GM12801 (cell line): ENCODE measurements around the gene ERN1.

ENCODE experiments used
- TF ChIP-seq, protein P1 (sequence below): IDR thresholded peaks from one replicate; pipeline ENCODE4 v1.5.1; 2011; ENCODE audit warnings: control low read depth; ENCODE audit not compliant: insufficient read length; ENCODE audit errors: extremely low read depth

ERN1 gene

DNA sequence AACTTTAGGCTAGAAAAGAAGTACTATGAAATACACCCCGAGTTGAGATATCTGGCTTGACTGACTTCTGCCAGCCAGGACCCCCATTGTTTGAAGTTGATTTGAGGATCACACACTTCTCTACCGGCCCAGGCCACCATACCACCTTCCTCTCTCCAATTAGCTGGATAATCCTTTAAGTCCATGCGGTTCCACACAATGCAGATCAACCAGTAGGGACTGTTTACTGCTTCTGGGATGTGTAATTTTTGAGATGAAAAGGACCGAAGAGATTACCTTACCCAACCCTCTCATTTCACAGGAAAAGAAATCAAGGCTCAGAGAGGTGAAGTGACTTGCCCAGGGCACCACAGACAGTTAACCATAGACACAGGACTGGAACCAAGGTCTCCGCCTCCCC, 20.5 kb downstream of the ERN1 start:
- TF ChIP-seq, protein P1, sequence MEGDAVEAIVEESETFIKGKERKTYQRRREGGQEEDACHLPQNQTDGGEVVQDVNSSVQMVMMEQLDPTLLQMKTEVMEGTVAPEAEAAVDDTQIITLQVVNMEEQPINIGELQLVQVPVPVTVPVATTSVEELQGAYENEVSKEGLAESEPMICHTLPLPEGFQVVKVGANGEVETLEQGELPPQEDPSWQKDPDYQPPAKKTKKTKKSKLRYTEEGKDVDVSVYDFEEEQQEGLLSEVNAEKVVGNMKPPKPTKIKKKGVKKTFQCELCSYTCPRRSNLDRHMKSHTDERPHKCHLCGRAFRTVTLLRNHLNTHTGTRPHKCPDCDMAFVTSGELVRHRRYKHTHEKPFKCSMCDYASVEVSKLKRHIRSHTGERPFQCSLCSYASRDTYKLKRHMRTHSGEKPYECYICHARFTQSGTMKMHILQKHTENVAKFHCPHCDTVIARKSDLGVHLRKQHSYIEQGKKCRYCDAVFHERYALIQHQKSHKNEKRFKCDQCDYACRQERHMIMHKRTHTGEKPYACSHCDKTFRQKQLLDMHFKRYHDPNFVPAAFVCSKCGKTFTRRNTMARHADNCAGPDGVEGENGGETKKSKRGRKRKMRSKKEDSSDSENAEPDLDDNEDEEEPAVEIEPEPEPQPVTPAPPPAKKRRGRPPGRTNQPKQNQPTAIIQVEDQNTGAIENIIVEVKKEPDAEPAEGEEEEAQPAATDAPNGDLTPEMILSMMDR: no peak

DNA sequence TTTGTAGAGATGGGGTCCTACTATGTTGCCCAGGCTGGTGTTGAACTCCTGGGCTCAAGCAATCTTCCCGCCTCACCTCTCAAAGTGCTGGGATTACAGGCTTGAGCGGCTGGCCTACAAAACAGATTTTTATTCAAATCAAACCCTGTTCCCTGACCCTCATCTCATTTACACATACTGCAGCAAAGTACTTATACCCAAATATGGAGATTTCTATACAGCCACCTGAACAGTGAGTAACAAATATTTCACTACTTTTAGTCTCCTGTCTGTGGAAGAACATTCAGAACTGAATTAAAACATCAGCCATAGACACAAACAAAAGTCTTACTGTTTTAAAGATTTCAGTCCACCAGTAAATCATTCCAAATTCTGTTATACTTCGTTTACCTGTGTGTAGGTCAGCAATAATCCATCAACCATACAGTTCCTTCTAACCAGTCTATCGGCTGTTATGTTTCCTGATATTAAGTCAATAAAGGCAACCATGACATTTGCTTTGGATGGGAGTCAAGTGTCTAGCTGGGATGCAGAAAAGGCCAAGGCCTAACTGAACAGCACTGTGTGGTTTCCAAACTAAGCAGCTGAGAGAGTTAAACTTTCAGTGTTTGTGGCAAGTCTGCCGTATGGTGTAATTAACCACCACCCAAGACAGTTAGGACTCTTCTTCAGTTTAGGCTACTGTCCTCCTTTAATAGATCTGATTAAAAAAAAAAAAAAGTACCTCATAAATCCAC, 22.3 kb downstream of the ERN1 start:
- TF ChIP-seq, protein P1: no peak

DNA sequence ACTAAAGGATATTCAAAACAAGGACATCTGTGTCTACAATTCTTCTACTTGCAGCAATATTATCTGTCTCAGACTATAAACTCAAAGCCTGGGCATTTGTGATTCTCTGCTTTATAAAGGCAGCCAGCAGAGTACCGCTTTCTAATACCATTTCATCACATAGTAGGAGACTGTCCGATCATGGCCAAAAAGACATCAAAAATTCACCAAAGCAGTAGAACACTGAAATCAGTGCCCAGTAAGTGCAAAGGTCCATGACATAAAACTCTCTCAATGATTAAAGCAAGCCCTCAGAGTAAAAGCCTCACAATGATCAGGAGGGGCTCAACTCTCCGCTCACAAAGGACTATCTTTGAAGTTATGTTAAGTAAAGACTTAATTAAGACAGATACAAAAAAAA, 23.0 kb downstream of the ERN1 start:
- TF ChIP-seq, protein P1: no peak

DNA sequence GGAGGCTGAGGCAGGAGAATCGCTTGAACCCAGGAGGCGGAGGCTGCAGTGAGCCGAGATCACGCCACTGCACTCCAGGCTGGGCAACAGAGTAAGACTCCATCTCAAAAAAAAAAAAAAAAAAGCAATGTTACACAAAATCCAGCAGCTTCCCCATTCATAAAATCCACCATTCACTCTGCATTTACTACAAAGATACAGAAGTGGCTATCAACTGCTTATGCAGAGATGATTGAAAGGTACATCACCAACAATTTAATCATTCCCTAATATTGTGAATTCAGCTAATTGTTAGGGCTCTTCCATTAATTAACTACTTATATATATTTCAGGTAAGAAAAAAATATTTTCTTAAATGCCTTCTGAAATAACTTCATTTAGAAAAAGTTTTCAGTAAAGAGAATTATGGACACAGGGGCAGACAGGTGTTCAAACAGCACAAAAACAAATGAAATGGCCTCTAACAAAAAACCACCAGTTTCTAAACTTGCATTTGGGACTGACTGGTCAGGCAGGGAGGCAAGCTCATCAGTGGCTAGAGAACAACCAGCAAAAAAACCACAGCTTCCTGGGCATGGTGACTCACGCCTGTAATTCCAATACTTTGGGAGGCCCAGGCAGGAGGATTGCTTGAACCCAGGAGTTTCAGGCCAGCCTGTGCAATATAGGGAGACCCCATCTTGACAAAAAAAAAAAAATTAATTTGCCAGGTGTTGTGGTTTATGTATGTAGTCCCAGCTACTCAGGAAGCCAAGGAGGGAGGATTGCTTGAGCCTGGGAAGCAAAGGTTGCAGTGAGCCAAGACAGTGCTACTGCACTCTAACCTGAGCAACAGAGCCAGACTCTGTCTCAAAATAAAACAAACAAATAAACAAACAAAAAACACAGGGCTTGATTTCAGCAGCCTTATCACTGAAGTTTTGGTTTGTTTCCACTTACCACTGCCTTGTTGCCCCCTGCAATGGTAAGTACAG, 26.3 kb downstream of the ERN1 start:
- TF ChIP-seq, protein P1: no peak

DNA sequence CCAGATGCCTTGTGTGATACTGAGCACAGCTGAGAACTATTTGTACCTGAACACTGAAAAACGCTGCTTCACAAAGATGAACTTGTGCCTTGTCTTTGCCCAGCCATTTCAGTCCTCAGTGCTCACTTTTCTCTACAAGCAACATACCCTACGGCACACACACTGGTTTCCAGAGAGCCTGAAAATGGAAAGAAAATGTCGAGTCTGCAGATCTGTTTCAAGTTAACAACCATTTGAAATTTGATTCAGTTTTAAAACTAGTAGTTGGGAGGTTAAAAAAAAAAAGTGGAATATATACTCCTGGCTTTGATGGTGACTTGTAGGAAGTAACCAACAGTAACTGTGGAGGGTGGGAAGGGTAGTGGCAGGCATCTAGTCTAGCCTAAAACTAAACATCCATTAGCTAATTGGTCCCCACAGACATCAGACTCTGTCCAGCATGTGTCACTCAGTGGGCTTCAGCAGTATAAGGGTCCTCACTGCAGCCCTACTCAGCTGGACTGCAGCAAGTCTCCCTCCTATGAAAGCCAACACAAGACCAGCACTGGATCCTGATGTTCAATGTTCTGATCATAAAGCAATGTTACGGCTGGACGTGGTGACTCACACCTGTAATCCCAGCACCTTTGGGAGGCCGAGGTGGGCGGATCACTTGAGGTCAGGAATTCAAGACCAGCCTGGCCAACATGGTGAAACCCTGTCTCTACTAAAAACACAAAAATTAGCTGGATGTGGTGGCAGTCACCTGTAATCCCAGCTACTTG, 27.1 kb downstream of the ERN1 start:
- TF ChIP-seq, protein P1: no peak

DNA sequence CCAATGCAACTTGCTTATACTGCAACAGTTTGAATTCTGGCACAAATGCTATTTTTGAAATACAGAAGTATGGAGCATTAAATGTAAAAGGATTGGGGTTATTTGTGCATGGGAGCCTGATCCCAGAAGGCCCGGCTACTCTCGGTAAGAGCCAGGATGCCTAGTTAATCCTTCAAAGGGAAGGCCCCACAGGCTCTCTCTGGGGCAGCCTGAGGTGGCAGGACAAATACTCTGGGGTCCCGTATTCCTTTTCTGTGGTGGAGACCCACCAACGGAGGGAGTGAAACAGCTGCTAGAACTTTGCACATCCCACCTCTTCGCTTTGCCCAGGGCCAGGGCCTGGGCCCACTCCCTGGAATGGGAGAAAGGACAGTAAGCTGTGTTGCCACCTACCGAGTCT, 30.4 kb downstream of the ERN1 start:
- TF ChIP-seq, protein P1: no peak

DNA sequence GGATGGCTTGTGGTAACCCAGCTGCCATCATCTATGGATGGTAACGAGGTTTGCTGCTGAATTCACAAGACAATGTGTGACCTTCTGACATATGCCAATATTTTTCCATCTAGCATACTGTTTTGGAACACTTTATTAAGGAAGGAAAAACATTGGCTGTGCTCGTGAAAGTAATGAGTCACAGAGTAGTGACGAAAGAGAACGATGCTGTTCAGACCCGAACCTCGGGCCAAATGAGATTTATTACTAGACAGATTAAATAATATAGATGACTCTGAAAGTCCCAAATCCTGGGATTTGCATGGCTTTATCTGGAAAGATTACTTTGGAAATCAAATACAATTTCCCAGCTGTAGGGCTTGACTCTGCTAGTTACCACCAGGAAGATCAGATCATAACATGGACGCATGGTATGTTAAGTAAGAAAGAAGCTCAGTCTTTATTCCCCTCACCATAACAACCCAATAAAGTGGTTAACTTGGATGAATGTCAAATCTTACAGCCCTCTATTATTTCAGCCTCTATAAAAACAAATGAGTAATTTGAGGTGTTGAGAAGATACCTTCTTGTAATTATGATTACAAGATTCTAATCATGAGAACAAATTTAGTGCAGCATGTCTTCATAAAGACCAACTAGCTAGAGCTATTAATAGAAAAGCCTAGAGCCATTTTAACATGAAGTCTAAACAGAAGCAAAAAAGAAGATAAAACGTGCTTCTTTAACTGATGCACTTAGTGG, 32.6 kb downstream of the ERN1 start:
- TF ChIP-seq, protein P1: no peak
